CD4-positive, alpha-beta T cell treated with Interleukin-12 subunit alpha and Interleukin-12 subunit beta, for 1 hour (primary cell): ENCODE results near the gene TRAF6.
"Not testable (repeated sequence)": the region's sequence is repeated elsewhere in the genome, so short reads cannot be mapped to it uniquely, and the experiment has no call there.

ENCODE experiments used
- DNase-seq: peaks from one replicate; pipeline ENCODE4 v3.0.0-alpha.2; 2020

The TRAF6 gene, protein sequence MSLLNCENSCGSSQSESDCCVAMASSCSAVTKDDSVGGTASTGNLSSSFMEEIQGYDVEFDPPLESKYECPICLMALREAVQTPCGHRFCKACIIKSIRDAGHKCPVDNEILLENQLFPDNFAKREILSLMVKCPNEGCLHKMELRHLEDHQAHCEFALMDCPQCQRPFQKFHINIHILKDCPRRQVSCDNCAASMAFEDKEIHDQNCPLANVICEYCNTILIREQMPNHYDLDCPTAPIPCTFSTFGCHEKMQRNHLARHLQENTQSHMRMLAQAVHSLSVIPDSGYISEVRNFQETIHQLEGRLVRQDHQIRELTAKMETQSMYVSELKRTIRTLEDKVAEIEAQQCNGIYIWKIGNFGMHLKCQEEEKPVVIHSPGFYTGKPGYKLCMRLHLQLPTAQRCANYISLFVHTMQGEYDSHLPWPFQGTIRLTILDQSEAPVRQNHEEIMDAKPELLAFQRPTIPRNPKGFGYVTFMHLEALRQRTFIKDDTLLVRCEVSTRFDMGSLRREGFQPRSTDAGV

GRCh38 chr11:36509694-36510593 lies at the start of gene TRAF6:
TSS of gene TRAF6 (minus strand) at chr11:36510272. CDS start at chr11:36501515, 8,757 bp downstream.
- peak; percentile 88 for DNase-seq

DNA sequence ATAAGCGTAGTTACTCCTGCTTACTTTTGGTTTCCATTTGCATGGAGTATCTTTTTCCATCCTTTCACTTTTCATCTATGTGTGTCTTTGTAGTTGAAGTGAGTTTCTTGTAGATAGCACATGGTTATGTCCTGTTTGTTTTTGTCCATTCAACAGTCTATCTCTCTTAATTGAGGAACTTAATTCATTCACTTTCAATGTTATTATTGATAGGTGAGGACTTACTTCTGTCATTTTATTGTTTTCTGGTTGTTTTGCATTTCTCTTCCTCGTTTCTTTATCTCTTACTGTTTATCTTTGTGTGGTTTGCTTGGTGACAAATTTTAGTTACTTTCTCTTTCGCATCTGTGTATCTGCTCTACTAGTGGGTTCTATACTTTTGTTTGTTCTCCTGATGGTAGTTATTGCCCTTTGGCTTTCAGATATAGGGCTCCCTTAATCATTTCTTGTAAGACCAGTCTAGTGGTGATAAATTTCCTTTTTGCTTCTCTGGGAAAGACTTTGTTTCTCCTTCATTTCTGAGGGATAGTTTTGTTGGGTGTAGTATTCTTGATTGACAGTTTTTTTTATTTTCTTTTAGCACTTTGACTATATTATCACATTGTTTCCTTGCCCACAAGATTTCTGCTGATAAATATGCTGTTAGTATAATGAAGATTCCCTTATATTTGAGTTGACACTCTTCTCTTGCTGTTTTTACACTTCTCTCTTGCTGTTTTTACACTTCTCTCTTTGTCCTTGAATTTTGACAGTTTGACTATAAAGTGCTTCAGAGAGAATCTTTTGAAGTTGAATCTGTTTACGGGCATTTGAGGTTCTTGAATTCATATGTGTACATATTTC lies 48.7 kb upstream of the TRAF6 start:
- DNase-seq = peak; percentile 24

DNA sequence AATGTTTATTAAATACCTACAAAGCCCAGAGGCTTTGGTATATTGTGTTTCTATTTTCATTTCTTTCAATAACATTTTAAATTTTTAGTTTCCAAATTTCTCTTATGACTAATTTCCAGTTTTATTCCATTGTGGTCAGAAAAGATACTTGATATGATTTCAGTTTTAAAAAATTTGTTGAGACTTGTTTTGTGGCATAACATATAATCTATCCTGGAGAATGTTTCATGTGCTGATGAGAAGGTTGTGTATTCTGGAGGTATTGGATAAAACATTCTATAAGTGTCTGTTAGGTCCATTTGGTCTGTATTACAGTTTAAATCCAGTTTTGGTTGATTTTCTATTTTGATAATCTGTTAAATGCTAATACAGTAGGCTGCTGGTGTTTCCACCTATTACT lies 47.9 kb upstream of the TRAF6 start:
- DNase-seq = no peak

DNA sequence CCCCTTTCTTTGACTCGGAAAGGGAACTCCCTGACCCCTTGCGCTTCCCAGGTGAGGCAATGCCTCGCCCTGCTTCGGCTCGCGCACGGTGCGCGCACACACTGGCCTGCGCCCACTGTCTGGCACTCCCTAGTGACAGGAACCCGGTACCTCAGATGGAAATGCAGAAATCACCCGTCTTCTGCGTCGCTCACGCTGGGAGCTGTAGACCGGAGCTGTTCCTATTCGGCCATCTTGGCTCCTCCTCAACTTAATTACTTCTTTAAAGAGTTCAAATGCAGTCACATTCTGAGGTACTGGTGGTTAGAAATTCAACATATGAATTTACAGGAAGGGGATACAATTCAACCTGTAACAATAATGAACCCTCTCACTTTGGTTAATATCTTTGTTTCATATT lies 47.3 kb upstream of the TRAF6 start:
- DNase-seq = not testable (repeated sequence)

DNA sequence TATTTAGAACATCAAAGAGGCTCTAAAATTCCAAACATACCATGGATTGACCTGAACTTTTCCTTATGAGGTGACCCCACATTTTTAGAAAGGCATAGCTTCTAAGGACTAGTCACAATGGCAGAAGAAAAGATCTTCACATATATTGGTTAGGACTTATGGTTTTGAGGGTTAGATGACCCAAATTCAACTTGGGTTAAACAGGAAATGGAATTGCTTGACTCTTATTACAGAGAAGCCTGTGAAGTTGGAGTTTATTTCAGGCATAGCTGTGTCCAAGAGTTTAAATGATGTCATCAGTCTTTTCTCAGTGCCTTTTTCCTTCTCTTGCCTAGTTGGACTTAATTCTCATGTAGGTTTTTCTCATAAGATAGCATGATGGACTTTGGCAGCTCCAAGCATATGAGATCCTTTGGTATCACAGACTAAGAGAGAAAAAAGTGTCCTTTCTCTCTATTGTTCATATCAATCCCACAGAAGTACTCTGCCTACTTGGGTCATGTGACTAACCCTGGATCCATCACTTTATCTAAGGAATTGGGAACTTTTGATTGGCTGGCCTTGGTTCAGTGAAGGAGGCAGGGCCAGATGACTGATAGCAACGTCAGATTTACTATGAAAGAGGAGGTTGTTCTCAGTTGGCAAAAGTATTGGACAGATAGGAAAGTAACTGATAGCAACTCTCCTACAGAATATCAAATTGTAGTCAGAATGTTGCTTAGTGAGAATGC lies 40.5 kb upstream of the TRAF6 start:
- no peak for DNase-seq

GRCh38 chr11:36540998-36541397 lies 30.9 kb upstream of the TRAF6 start:
- DNase-seq = peak; percentile 35

GRCh38 chr11:36534276-36534840 lies 24.3 kb upstream of the TRAF6 start:
- no peak for DNase-seq

- DNase-seq = no peak
Measured at GRCh38 chr11:36532941-36533601, 23.0 kb upstream of the TRAF6 start.

- no peak for DNase-seq
Measured at GRCh38 chr11:36530840-36531239, 20.8 kb upstream of the TRAF6 start.

DNA sequence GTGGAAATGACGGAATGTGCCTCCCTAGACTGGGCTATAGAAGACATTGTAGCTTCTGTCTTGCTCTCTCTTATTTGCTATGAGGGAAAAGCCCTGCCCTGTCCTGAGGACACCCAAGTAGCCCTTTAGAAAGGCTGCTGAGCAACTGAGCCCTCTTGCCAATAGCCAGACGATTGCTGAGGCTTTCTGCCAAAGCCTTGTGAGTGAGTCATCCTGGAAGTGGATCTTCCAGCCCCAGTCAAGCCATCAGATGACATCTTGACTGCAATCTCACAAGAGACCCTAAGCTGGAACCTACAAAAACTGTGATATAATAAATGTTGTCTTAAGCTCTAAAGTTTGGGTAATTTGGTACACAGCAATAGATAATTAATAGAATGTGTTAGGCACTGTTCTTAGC lies 3.9 kb upstream of the TRAF6 start:
- no peak for DNase-seq

DNA sequence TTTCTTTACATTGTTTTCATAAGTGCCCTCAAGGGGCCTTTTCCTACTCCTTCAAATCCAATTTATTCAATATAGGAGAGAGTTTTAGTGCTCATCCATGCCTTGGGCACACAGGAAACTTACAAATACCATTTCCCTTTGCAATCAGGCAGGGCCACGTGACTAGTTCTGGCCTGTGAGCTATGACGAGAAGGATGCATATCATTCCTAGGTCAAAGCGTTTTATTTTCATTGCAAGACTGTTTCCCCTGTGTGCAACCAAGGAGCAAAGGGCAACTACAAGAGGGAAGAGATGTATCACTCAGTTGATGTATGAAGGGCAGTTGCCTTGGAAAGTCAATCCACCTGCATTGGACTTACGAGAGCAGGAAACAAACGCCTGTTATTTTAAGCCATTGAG lies 1.9 kb upstream of the TRAF6 start:
- no peak for DNase-seq

- DNase-seq = not testable (repeated sequence)
Measured at GRCh38 chr11:36511062-36511461, 990 bp upstream of the TRAF6 start.

DNA sequence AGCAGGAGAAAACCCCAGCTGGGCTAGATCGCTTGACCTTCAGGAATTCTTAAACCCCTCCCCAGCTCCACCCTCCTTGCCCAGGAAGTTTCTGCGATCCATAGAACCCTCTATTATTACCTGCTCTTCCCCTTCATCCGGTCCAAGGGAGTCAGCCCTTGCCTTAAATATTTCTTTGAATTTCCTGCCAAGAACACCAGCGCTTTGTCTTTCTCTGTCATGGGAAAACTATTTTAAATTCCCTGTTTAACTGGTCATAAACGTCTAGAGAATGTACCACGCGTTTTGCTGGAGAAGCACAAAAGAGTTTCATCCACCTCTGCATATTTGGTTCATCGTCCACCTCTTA lies 496 bp upstream of the TRAF6 start:
- no peak for DNase-seq

DNA sequence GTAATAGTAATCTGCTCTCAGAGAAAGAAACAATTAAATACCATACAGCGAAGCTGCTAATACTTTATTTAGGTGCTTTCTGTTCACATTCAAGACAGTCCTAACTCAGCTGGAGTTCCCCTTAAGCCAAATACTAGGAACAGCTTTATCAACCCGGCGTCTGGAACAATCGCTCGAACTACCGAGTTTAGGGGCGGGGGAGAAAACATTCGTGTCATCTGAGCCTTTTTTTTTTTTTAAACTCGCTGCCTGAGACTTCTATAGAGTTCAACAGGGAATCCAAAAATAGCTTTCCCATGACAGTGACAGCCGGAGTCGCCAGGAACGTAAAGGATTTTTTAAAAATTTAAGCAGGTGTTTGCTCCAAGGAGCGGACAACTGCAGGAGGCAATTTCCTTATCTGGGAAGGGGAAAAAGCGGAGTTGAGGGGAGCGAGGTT lies 852 bp downstream of the TRAF6 start:
- DNase-seq = peak; percentile 52

DNA sequence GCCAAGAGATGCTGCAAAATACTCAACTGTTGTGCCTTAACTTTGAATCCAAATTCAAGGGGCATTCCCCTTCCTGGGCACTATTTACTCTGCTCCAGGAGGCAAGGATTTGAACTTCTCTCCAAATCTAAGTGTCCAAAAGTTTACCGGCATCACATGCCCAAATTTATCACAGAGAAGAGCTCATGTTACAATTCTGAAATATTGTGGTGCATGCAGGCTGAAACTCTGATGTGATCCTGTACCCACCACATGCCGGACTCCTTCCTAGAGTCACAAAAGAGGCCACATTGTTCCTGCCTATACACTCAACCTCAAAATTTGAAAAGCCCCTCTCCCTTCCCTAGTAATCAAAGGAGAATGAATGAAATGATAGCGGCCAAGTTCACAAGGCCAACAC lies 1.3 kb downstream of the TRAF6 start:
- DNase-seq = no peak

- no peak for DNase-seq
Measured at GRCh38 chr11:36507824-36508489, 2.1 kb downstream of the TRAF6 start.

DNA sequence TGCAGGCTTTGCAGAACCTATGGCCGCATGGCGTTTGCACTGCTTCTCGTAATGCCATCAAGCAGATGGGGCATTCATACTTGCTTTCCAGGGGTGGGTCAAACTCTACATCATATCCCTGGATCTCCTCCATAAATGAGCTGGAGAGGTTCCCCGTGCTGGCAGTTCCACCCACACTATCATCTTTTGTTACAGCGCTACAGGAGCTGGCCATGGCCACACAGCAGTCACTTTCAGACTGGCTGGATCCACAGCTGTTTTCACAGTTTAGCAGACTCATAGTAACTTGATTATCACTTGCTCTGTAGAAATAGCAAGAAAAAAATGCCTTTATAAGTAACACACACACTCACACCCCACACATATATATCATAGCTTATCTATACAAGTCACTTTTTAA lies 8.8 kb downstream of the TRAF6 start:
- DNase-seq = no peak

- DNase-seq = no peak
Measured at GRCh38 chr11:36500315-36500721, 9.8 kb downstream of the TRAF6 start.

GRCh38 chr11:36499315-36499714 lies 10.8 kb downstream of the TRAF6 start:
- no peak for DNase-seq

- DNase-seq = no peak
Measured at GRCh38 chr11:36498721-36499120, 11.4 kb downstream of the TRAF6 start.

DNA sequence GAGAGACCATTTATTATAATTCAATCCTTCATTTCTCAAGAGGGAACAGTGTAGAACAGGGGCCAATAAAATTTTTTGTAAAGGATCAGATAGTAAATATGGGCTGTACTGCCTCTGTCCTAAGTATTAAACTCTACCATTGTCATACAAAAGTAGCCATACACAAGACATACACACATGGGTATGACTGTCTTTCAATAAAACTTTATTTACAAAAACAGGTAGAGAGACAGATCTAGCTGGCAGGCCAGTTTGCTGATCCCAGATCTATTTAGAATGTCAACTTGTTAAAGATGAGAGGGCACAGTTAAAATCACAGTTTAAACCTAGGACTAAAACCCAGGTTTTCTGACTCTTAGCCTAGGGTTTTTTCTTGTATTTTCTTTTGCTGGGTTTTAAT lies 16.7 kb downstream of the TRAF6 start:
- DNase-seq = no peak
